ENCODE data around the gene PIF1.

DNA sequence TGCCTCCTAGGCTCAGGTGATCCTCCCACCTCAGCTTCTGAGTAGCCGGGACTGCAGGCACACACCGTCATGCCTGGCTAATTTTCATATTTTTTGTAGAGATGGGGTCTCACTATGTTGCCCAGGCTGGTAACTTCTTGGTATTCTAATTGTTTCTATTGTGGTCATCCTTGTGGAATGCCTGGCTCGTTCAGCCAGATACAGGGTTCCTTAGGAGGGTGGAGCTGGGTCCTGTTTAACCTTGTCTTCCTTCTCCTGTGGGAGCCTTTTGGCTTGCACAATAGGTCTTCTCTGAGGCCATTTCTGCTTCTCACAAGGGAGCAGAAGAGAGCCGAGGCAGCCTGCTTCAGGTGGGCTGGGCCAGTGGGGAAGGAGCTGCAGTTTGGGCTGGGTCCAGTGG lies 32.0 kb upstream of the PIF1 start:
- no peak for TF ChIP-seq POLR2A (IDR thresholded peaks at IDR 0.05; ENCODE audit: borderline replicate concordance, extremely low read depth, insufficient read depth, insufficient read length)
- TF ChIP-seq, protein P1, sequence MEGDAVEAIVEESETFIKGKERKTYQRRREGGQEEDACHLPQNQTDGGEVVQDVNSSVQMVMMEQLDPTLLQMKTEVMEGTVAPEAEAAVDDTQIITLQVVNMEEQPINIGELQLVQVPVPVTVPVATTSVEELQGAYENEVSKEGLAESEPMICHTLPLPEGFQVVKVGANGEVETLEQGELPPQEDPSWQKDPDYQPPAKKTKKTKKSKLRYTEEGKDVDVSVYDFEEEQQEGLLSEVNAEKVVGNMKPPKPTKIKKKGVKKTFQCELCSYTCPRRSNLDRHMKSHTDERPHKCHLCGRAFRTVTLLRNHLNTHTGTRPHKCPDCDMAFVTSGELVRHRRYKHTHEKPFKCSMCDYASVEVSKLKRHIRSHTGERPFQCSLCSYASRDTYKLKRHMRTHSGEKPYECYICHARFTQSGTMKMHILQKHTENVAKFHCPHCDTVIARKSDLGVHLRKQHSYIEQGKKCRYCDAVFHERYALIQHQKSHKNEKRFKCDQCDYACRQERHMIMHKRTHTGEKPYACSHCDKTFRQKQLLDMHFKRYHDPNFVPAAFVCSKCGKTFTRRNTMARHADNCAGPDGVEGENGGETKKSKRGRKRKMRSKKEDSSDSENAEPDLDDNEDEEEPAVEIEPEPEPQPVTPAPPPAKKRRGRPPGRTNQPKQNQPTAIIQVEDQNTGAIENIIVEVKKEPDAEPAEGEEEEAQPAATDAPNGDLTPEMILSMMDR (IDR thresholded peaks at IDR 0.05 in 2 of 3, conservative IDR thresholded peaks at IDR 0.05 in 1 of 3; ENCODE audit: borderline replicate concordance in 1 of 3, insufficient read depth in 1 of 3, low read depth in 2 of 3, low read length in 2 of 3) = no peak
- TF ChIP-seq FOSL1 (IDR thresholded peaks at IDR 0.05; ENCODE audit: low read depth) = no peak
- TF ChIP-seq, protein P2, sequence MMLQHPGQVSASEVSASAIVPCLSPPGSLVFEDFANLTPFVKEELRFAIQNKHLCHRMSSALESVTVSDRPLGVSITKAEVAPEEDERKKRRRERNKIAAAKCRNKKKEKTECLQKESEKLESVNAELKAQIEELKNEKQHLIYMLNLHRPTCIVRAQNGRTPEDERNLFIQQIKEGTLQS (IDR thresholded peaks at IDR 0.05) = no peak

Data from HCT116 (cell line).